Choroid plexus epithelial cell (primary cell): Measurements from ENCODE around the gene SLC12A9.

ENCODE experiments used
- DNase-seq: peaks from one replicate; pipeline ENCODE4 v3.0.0-alpha.2; 2010; ENCODE audit warnings: low read depth
- H3K4me3 ChIP-seq: 2 replicates; pipeline ENCODE4 v1.5.1; 2011; ENCODE audit warnings: low read depth, mild to moderate bottlenecking, control low read depth, low read length, moderate library complexity
- CTCF ChIP-seq: conservative IDR thresholded peaks from 2 replicates; pipeline ENCODE4 v1.5.1; 2011; ENCODE audit warnings: low read depth, mild to moderate bottlenecking, control low read depth, inconsistent platforms, low read length, moderate library complexity

Gene SLC12A9

GRCh38 chr7:100864263-100864845, 11.8 kb downstream of the SLC12A9 start:
- no peak for DNase-seq
- H3K4me3 ChIP-seq: no peak overlapping the region
- TF ChIP-seq CTCF: no peak

DNA sequence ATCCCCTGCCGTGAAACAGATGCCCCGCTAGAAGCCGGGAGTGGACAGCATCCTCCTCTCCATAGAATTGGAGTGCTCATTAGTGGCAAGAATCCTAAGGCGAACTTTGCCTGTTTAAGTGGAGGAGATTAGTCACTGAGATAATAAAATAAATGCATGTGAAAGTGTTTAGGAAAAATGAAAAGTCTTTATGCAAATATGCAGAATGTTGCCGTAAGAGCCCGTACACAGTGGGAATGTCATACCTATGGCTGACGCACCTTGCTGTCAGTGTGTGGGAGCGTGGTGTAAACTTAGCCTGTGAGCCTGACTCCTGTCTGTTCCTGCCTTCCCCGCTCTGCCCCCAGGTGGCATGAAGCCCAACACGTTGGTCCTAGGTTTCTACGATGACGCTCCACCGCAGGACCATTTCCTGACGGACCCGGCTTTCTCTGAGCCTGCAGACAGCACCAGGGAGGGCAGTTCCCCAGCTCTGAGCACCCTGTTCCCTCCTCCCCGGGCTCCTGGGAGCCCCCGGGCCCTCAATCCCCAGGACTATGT, 12.9 kb downstream of the SLC12A9 start:
- no peak overlapping the region for H3K4me3 ChIP-seq
- no peak for TF ChIP-seq CTCF
- no peak for DNase-seq

DNA sequence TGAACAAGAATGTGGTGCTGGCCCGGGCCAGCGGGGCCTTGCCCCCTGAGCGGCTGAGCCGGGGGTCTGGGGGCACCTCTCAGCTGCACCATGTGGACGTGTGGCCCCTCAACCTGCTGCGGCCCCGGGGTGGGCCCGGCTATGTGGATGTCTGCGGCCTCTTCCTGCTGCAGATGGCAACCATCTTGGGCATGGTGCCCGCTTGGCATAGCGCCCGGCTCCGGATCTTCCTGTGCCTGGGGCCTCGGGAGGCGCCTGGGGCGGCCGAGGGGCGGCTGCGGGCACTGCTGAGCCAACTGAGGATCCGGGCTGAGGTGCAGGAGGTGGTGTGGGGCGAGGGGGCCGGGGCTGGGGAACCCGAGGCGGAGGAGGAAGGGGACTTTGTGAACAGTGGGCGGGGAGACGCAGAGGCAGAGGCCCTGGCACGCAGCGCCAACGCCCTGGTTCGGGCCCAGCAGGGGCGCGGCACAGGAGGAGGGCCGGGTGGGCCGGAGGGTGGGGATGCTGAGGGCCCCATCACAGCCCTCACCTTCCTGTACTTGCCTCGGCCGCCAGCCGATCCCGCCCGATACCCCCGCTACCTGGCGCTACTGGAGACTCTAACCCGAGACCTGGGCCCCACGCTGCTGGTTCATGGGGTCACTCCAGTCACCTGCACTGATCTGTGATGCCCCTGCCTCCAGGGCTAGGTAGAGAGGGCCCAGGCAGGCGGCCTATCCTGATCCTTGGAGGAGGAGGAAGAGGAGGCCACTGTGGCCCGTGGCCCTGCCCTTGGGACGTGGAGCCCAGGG, 13.6 kb downstream of the SLC12A9 start:
- no peak overlapping the region for H3K4me3 ChIP-seq
- no peak for TF ChIP-seq CTCF
- no peak for DNase-seq

GRCh38 chr7:100866729-100867039, 14.2 kb downstream of the SLC12A9 start:
- no peak for TF ChIP-seq CTCF
- no peak for DNase-seq
- H3K4me3 ChIP-seq: peak overlapping the region; percentile 96

DNA sequence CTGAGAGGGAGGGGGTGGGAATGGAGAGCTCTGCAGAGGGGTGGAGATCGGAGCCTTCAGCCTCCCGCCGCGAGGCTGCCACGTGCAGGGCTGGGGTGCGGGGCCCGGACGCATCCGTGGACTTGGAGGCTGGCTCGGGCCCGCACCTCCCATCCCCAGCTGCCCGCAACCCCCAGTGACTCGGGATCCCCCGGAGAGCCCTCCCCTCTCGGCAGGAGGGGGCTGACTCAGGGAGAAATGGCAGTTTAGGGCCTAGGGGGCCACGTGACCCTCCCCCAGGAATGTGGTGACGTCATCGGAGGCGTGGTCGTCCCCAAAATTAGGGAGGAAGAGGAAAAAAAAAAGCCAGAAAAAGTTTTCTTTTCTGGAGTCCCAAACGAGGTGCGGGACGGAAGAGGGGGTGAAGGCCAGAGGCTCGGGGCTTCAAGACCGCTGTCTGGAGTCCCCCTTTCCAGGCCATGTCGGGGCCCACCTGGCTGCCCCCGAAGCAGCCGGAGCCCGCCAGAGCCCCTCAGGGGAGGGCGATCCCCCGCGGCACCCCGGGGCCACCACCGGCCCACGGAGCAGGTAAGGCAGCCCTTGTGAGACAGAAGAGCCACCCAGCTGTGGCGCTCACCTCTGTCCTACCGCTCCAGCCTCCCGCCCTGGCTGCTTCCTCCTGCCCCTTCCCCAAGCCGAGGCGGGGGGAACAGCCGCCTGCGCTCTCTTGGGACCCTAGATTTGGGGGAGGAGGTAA, 14.7 kb downstream of the SLC12A9 start, which contains the start of gene TRIP6:
TSS of gene TRIP6 (plus strand) at position 348 of the 736 bp plus-strand sequence. CDS start at position 459, 111 bp downstream.
- no peak for TF ChIP-seq CTCF
- H3K4me3 ChIP-seq: peak within 1 kb of the TSS; percentile 96
- DNase-seq: peak; percentile 97

GRCh38 chr7:100867776-100868485, 15.4 kb downstream of the SLC12A9 start:
- peak; percentile 24 for DNase-seq
- peak; percentile 3 for TF ChIP-seq CTCF
- H3K4me3 ChIP-seq: peak overlapping the region; percentile 96
